Stimulated activated CD4-positive, alpha-beta T cell treated with anti-CD3 and anti-CD28 coated beads, Interleukin-1b, Interleukin-23, amount 100 ng/mL, for 4 hours (primary cell): ENCODE results near the gene OR6C4.
"Not testable (repeated sequence)": the region's sequence is repeated elsewhere in the genome, so short reads cannot be mapped to it uniquely, and the experiment has no call there.

Source experiments
- DNase-seq, 2 donors: peaks; one replicate each; pipeline ENCODE4 v3.0.0-alpha.2; 2020; ENCODE audit warnings: low read depth in 2 of 2

The OR6C4 gene

DNA sequence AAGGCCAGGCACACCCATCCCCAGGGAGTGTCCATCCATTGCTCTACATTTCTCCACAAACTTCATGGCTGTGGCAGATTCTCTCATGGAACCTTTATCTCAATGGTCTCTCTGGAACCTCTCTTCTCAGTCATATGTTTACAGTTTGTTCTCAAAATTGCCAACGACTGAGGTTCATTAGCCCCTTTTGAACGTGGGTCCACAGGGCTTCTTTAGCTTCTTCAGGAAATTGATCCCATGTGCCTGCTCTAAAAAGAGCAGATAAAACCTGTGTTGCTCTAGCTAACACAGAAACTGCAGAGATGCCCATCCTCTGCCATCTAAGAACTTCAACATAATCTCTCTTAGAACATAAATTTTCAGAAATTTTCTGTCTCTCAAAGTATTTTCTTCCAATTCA lies at the start of gene OR6C4:
TSS of gene OR6C4 (plus strand) at position 301 of the 400 bp plus-strand sequence. CDS start 1,625 bp downstream, outside the sequence.
- DNase-seq, result no peak

DNA sequence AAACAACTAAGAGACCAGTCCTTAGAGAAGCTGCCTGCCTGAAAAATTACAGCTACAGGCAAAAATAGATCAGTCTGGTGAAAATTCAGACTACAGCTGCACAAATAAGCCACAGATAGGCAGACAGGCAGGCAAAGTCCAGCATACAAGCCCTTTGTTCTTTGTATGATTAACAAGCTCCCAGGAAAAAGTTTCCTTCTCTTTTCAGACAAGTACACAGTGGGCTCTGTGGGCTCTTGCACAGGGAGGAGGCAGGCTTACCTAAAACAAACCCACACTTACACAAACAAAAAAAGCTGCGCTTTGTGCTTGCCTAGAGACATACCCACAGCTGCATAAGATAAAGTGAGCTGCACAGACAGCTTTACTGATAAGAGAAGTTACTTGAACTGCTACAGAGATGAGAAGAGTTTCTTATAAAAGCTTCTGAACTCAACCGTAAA lies 49.6 kb upstream of the OR6C4 start:
- DNase-seq, result no peak

DNA sequence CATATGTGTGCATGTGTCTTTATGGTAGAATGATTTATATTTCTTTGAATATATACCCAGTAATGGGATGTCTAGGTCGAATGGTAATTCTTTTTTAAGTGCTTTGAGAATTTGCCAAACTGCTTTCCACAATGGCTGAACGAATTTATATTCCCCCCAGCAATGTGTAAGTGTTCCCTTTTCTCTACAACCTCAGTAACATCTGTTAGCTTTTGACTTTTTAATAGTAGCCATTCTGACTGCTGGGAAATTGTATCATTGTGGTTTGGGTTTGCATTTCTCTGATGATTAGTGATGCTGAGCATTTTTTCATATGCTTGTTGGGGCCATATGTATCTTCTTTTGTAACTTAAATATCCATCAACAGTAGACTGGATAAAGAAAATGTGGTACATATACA lies 47.8 kb upstream of the OR6C4 start:
- no peak for DNase-seq

DNA sequence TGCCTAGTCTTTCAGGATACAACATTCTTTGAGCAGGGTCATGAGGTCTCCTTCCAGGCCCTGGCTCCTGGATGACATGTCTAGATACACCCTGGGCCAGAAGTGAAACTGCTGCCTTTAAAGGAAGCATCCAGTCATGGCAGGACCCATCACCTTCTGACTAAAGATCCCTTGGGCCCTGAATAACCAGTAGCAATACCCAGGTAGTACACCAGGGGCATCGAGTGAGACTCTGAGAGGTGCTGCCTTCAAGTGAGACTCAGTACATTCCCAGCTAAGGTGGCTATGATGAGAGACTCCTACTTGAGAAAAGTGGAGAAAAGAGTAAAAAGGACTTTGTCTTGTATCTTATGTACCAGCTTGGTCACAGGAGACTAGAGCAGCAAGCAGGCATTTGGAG lies 33.7 kb upstream of the OR6C4 start:
- no peak for DNase-seq

DNA sequence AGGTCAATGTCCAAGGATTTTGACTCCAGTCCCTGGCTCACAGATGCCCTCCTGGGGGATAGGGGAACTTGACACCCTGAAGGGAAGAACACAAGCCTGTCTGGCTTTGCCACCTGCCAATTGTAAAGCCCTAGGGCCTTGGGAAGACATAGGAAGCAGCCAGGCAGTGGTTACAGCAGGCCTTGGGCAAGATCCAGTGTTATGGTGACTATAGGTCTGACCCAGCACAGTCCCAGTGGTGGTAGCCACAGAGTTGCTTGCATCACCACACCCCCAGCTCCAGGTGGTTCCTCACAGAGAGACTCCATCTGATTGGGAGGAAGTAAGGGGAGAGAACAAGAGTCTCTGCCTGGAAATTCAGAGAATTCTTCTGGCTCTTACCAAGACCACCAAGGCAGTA lies 33.0 kb upstream of the OR6C4 start:
- no peak for DNase-seq

DNA sequence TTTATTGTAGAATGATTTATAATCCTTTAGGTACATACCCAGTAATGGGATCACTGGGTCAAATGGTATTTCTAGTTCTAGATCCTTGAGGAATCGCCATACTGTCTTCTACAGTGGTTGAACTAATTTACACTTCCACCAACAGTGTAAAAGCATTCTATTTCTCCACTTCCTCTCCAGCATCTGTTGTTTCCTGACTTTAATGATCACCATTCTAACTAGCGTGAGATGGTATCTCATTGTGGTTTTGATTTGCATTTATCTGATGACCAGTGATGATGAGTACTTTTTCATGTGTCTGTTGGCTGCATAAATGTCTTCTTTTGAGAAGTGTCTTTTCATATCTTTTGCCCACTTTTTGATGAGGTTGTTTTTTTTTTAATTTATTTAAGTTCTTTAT lies 1.2 kb upstream of the OR6C4 start:
- not testable (repeated sequence) for DNase-seq

DNA sequence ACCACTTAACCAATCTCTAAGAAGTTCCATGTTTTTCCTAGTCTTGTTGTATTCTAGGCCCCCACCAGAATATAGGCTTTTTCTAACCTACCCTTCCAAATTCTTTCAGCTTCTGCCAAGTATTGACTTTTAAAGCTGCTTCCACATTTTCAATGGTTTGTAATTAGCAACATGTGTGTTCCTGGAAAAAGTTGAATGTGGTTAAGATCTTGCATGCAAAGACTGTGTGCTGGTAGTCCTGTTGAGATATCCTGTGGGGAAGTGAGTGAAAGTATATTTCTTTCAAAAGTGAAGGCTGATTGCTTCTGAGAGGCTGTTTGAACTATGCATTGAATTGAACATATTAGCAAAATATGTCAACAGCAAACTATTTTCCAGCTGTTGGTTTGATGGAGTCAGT lies 646 bp upstream of the OR6C4 start:
- DNase-seq, result no peak

DNA sequence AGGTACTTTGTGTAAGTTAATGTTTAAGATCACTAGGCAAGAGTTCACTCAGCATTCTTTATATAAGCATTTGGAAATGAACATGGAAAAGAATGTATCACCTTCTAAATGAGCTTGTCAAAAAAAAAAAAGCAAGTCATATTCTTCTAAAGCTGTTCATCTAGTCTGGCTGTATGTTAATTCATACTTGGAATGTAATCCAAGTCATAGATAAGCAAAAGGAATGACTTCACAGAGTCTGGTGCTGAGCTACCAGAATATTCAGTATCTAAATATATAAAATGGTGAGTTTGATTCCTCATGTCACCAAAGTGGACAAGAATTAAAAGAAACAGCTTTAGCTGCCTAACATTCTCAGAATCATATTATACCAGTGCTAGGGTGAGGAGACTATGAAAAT lies 4.9 kb downstream of the OR6C4 start:
- no peak for DNase-seq

DNA sequence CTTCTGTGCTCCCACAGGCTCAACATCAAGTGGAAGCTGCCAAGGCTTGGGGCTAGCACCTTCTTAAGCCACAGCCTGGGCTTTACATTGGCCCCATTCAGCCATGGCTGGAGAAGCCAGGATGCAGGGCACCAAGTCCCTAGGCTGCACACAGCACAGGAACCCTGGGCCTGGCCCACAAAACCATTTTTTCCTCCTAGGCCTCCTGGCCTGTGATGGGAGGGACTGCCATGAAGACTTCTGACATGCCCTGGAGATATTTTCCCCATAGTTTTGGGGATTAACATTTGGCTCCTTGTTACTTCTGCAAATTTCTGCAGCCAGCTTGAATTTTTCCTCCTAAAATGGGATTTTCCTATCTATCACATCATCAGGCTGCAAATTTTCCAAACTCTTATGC lies 20.7 kb downstream of the OR6C4 start:
- not testable (repeated sequence) for DNase-seq

DNA sequence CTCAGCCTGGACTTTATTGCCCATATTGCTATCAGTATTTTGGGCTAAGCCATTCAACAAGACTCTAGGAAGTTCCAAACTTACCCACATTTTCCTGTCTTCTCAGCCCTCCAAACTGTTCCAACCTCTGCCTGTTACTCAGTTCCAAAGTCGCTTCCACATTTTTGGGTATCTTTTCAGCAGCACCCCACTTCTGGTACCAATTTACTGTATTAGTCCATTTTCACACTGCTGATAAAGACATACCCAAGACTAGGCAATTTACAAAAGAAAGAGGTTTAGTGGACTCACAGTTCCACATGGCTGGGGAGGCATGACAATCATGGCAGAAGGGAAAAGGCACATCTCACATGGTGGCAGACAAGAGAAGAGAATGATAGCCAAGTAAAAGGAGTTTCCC lies 21.3 kb downstream of the OR6C4 start:
- not testable (repeated sequence) for DNase-seq

DNA sequence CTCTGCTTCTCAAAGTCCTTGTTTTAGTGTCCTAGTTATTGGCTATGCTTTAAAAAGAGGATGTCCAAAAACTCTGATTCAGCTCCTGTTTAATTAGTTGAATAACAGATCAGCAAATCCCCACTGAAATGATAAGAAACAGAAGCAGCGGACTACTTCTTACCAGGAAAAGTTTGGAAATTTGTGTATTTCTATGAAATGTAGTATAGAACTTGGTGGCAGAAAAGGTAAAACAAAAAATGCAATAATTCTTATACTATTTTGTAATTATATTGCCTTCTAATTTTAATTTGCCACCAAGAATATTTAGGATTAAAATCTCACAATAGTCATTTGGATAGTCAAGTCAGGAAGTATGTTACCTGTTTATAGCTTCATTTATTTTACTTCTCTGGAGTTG lies 22.8 kb downstream of the OR6C4 start, which contains the start of gene OR2AP1:
TSS of gene OR2AP1 (plus strand) at position 301 of the 400 bp plus-strand sequence. CDS start 1,947 bp downstream, outside the sequence.
- no peak for DNase-seq

DNA sequence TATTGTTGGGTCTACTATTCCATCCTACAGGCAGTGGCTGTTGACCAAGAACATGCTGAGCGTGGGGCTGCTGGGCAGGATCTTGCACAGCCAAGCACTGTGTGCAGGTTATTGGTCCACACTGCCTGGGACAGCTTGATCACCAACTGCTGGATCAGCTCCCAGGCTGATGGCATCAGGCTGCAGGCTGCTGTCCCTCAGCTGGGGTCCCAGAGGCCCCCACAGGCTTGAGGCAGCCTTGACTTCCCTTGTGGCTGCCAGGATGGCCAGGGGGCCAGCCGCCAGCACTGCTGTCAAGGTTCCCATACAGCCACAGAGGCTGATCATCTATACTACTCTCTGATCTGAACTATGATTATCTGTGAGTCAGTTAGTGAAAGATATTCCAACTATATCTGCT lies 32.7 kb downstream of the OR6C4 start:
- no peak for DNase-seq

DNA sequence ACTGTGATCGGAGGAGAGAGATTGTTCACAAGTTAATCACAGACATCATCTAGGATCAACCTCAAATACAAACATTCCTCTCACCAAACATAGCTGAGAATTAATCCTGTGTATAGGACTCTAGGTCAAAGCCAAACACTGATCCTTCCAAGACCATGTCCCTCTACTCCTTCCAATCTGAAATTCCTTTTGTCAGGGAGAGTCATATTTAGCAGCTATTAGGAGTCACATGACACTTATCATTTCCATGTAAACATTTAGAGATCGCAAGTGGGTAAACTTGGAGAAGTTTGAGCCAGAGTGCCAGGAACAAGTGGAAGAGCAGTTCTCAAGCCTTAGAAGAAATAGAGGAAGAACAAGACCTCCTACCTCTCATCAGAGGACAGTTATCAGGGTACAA lies 36.4 kb downstream of the OR6C4 start:
- no peak for DNase-seq

DNA sequence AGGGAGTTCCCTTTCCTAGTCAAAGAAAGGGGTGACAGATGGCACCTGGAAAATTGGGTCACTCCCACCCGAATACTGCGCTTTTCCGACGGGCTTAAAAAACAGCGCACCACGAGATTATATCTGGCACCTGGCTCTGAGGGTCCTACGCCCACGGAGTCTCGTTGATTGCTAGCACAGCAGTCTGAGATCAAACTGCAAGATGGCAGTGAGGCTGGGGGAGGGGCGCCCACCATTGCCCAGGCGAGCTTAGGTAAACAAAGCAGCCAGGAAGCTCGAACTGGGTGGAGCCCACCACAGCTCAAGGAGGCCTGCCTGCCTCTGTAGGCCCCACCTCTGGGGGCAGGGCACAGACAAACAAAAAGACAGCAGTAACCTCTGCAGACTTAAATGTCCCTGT lies 40.8 kb downstream of the OR6C4 start:
- not testable (repeated sequence) for DNase-seq
